GF-D8 (cell line): Measurements from ENCODE around the gene NDUFS4.
"Not testable (repeated sequence)": the region's sequence is repeated elsewhere in the genome, so short reads cannot be mapped to it uniquely, and the experiment has no call there.

ENCODE experiments used
- DNase-seq: peaks from one replicate; lab custom pipeline; 2025; lab: John Stamatoyannopoulos, UW

Gene NDUFS4

DNA sequence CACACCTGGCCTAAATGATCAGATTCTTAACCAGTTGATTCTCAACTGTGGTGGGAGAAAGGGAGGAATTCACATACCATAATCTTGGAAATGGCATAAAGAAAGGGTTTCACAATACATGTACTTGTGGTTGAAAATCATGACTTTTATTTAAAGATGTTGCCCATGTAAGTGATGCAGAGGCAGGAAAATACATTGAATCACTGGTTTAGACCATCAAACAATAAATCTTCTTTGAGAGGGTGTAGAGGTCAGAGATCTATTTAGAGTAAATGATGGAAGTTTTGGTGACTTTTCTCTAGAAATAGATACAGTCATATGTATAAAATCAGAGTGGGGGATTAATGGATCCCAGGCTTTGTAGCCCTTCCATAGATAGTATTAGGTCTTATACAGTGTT is 15.4 kb downstream of the NDUFS4 start:
- DNase-seq, result no peak

DNA sequence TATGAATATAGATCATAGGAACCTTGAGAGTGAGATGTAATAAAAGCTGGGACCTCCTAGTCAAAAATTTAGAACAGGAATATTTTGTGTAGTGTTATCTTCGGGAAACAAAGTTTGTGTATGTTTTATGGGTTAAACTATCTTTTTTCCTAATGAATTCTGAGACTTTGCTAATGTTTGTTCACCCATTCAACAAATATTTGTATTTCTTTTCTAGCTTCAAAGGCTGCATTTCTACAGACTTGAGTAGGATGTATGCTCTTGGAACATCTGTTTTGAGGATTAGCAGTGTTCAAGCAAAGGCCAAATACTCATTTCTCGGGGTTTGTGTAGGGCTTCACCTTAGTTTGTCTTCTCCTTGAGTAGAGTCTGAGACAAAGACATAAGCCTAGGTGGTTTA is 16.2 kb downstream of the NDUFS4 start:
- no peak for DNase-seq

DNA sequence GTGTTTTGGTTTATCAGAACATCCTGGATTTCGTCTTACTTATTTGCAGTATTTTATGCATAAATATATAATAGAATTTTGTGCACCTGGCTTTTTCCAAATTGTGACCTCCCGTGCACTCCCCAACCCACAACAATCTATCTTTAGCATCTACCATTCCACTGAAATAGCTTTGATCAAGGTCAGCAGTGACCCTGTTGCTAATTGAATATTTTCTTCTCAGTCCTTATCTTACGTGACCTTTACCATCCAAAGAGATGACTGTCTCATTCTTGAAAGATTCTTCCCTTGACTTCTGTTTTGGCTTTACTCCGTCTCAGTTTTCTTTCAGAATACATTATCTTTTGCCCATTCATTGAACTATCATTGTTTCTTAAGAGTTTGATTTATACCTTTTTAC is 18.4 kb downstream of the NDUFS4 start:
- DNase-seq, result no peak

DNA sequence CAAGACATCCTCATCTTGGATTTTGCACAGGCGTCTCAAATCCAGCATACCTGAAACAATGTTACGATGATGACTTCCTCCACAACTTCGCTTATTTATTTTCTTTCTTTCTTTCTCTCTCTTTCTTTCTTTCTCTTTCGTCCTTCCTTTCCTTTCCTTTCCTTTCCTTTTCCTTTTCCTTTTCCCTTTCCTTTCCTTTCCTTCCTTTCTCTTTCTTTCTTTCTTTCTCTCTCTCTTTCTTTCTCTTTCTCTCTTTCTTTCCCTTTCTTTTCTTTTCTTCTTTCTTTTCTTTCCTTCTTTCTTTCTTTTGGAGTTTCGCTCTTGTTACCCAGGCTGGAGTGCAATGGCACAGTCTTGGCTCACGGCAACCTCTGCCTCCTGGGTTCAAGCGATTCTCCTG is 20.1 kb downstream of the NDUFS4 start:
- no peak for DNase-seq

DNA sequence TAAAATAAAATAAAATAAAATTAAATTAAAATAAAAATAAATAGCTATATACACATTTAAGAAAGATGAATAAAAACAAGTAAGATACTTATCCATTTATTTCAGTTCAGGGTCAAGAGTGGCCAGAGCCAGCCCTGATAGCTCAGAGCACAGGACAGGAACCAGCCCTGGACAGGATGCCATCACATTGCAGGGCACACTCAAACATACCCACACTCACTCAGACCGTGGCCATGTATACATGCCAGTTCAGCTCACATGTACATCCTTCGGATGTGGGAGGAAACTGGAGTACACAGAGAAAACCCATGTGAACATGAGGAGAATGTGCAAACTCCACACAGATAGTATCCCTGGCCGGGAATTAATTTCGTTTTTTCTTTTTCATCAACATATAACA is 21.8 kb downstream of the NDUFS4 start:
- DNase-seq, result no peak

DNA sequence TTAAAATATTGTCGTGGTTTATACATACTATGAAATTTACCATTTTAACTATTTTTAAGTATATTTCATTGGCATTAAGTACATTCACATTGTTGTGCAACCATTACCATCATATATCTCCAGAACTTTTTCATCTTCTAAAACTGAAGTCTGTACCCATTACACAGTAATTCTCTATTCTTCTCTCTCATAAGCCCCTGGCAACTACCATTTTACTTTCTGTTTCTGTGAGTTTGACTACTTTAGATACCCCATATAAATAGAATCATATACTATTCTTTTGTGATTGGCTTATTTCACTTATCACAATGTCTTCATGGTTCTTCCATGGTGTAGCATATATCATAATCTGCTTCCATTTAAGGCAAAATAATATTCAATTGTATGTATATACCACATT is 30.3 kb downstream of the NDUFS4 start:
- DNase-seq, result no peak

DNA sequence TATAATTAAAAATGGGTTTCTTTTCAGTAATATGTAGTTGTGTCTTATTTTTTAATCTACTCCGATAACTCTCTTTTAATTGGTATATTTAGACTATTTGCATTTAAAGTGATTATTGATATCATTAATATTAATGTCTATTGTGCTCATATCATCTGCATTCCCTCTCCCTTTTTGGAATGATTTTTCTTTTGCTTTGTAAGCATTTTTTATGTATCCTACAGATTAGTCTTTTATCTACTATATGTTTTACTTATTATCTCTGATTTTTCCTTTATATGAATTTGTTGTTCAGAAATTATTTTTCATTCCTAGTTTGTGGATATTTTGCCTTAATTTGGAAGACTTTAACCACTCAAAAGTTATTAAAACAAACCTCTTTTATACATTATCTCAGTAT is 34.0 kb downstream of the NDUFS4 start:
- DNase-seq, result no peak

DNA sequence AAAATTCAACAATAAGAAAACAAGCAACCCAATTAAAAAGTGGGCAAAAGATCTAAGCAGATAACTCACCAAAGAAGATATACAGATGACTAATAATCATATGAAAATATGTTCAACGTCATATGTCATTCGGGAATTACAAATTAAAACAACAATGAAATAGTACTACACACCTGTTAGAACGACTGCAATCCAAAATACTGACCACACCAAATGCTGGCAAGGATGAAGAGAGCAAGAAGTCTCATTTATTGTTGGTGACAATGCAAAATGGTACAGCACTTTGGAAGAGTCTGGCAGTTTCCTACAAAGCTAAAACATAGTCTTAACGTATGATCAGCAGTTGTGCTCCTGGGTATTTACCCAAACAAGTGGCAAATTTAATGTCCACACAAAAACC is 37.5 kb downstream of the NDUFS4 start:
- no peak for DNase-seq

DNA sequence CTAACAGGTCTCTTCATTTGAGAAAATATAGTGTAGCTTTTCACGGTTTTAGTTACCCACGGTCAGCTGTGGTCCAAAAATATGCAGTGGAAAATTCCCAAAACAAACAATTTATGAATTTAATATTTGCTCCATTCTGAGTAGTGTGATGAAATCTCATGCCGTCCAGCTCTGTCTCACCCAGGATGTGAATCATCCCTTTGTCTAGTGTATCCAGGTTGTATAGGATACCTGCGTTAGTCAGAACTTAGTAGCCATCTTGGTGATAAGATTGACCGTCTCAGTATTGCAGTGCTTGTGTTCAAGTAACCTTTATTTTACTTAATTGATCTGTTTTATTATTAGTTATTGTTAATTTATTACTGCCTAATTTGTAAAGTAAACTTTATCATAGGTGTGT is 41.1 kb downstream of the NDUFS4 start:
- no peak for DNase-seq

DNA sequence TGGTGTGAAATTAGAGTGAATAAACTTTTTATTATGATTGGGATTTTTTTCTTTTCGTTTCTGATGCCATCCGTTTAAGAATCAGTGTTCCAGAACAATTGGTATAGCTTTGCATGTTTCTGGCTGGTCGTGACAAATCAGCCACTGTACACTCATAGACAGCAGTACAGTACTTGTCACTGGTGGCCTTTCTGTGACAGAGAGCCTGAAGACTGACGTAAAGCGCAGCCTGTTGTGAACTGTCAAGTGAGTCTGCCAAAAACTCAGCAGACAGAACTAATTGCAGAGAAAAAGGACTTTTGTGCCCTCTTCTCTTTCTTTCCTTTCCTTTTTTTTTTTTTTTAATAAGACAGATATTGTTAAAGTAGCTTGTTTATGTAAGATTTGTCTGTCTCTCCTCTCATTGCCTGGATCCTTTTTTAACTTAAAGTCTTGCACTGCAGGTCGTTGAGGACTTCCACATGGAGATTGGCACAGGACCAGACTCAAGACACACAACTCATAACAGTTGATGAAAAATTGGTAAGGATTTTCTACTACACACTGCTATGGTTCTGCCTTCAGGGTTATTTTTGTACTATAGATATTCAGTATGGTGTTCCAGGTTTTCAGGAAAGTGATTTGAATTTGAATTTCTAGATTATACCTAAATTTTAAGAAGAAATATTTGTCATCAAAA is 42.7 kb downstream of the NDUFS4 start:
- DNase-seq, result no peak

DNA sequence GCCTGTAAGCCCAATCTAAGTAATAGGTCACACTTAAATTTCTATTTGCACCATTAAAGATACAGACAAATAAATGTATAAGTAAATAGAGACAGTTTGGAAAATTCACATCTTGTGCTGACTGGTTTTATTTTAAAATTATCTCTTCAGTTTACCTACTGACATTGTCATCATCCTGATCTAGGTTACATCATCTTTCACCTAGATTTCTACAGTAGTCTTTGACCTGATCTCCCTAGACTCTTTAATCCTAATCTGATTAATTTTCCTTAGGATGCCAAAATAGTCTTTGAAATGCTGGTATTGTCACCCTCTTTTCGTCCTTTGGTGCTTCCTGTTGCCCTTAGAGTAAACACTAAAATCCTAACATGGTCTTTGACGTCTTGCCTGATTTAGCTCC is 43.9 kb downstream of the NDUFS4 start:
- no peak for DNase-seq

DNA sequence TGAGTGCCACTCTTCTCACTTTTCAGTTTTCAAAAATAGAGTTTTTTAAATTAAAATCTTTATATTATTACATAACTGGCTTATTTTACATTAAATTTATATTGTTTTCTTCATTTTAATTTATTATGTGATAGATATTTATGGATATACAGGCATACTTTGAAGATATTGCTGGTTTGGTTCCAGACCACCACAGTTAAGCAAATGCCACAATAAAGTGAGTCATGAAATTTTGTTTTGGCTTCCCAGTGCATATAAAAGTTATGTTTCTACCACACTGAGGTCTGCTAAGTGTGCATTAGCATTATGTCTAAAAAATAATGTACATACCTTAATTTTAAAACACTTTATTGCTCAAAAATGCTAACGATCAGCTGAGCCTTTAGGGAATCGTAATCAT is 47.4 kb downstream of the NDUFS4 start:
- DNase-seq, result no peak

DNA sequence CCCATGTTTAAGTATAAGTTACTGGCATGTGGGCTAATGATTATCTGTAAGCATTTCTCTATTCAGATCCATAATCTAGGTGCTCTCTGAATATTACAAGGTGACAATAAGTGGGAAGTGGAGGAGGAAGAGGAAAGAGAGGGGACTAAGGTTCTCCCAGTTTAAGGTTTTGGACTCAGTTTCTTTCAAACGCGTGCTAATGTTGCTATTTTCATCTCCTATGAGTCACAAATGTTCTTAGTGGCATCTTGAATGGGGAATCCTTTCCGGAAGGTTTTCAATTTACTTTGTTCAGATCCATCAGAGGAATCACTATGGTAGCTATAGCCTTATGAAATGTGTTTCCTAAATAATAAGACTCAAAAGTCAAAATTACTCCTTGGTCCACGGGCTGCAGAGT is 48.5 kb downstream of the NDUFS4 start:
- DNase-seq, result not testable (repeated sequence)

DNA sequence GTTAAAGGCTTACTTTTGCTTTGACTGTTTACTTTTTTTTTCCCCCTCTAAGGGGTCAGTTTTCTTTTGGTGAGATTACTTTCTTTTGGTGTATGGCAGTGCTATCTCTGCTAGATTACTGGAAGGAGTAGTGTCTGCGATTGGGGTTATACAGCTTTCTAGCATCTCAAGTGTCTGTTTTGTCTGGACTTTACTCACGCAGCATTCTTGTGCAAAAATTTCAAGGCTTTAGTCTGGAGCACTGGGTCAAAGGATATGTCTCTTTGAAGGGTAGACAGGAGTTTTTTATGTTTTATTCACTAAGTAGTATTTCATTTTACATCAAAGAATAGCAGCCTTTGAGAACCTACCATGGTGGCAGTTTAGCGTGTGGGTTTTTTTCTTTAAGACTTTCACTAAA is 52.6 kb downstream of the NDUFS4 start:
- DNase-seq, result no peak

DNA sequence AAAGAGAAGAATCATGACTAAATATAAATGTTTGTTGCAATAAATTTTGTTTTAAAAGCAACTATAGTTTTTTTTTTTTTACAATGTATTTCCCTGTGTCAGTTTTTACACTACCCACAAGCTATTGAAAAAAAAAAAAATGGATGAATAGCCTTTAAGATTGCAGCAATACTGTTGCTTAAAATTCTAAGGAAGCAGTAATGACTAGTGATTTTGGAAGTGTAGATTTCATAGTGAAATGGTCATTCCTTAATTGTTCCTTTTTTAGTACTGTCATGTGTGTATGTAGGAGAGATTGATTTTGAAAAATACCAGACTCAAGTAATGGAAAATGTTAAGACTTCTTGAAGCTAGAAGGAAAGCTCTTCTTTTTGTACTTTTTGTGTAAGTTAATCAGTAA is 53.1 kb downstream of the NDUFS4 start:
- no peak for DNase-seq

DNA sequence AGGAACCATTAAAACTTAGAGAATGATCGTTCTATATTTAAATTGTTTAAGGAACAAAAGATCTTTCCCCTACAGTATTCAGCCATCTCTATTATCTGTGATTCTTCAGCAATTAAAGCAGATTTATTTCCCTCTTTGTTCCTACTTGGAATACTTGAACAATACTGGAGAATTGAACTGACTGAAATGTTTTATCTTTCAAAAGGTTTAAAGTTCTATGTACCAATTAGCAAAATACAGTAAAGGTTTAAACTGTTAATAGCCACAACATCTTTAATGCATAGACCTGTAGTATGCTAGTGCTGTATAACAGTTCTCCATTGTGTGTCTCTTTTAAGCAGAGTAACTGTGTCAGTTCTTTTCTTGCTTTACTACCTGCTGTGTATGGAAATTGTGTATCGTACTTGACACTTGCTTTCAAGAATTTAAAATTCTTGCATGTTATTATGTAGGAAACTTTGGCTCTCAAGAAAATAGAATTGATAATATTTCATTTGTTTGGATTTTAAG is 54.0 kb downstream of the NDUFS4 start:
- DNase-seq, result no peak

DNA sequence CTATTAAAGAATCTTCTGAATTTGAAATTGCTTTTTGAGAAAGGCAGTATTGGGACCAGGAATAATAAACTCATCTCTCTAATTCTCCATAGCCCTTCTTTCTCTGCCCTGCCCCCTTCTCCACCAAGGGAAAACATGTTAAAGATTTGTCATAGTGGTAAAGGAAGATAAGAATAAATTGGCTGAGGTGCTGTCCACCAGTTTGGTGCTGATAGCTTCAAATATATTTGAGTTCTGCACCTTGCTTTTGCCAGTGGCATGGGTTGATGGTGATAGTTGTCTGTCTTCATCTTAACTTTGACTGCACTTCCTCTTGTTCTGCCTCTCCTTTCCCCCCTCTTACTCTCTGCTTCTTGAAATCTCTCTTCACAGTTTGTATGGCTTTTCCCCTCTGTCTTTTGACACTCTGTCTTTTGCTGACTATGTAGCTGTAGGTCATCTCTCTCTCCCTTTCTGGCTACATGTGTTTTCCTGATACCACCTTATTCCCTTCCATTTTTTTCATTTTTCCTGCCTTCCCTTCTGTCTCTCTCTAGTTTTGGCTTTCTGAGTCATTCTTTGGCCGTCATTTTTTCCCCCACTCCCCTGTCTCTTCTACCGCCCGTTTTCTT is 56.6 kb downstream of the NDUFS4 start:
- no peak for DNase-seq

DNA sequence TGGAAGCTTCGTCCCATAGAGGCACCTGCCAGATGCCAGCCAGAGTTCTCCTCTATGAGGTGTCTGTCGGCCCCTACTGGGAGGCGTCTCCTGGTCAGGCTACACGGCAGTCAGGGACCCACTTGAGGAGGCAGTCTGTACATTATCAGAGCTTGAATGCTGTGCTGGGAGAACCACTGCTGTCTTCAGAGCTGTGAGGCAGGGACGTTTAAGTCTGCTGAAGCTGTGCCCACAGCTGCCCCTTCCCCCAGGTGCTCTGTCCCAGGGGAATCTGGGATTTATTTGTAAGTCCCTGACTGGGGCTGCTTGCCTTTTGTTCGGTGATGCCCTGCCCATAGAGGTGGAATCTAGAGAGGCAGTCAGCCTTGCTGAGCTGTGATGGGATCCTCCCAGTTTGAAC is 70.8 kb downstream of the NDUFS4 start:
- DNase-seq, result no peak

DNA sequence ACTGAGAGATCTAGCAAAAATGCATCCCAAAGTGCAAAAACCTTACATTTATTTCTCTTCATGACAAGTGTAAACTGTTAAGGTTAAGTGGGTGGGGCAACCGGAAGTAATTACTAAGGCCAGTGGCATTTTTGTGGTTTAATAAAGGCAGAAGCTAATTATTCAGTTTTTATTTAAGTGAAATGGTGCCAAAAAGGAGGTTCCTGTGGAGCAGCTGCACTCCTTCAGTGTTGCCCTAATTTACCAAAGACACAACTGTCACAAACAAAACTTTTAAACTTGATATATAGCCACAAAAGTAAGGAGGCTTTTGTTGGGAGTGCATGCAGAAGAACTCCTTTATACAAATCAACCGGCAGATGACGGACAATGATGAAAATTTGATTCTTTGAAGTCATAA is 81.6 kb downstream of the NDUFS4 start:
- no peak for DNase-seq

DNA sequence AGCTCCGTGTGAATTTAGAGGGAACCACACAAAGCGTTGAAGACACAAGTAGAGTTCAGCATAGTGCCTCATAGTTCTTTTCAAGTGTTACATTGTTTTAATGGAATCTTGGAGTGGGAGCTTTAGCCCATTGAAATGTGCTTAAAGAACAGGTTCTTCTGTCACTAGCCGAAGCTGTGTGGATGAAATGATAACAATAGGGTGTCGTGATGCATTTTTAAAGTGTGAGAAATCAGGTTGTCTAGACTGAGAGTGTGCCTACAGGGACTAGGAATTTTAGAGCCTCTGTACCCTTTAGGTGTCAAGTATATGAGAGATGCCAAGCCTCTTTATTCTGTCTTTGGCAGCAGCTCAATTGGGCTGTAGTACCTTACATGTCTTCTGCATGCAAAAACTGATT is 83.0 kb downstream of the NDUFS4 start:
- DNase-seq, result no peak

DNA sequence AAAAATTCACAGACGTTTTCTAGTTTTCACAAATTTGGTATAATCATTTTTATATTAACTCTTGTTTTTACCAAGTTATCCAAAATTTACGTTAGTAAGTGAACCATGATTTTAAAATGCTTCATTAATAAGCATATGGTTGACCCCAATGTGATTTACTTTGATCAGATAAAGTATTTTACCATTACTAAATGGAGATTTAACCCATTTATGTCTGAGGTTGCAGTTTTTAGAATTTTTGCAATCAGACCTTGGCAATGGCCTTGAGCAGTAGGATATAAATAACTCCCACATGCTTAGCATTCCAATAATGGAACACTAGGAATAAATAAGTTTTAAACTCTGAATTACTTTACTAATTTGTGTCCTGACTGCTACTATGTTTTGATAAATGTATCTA is 84.6 kb downstream of the NDUFS4 start:
- no peak for DNase-seq

DNA sequence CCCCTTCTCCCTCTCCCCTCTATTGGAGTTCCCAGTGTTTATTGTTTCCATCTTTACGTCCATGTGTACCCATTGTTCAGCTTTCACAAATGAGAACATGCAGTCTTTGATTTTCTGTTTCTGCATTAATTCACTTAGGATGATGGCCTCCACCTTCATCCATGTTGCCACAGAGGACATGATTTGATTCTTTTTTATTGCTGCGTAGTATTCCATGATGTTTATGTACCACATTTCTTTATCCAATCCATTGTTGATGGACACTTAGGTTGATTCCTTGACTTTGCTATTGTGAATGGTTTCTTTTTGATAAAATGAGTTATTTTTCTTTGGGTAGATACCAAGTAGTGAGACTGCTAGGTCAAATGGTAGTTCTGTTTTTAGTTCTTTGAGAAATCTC is 88.9 kb downstream of the NDUFS4 start:
- no peak for DNase-seq

DNA sequence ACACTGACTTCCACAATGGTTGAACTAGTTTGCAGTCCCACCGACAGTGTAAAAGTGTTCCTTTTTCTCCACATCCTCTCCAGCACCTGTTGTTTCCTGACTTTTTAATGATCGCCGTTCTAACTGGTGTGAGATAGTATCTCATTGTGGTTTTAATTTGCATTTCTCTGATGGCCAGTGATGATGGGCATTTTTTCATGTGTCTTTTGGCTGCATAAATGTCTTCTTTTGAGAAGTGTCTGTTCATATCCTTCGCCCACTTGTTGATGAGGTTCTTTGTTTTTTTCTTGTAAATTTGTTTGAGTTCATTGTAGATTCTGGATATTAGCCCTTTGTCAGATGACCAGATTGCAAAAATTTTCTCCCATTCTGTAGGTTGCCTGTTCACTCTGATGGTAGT is 100.1 kb downstream of the NDUFS4 start:
- DNase-seq, result not testable (repeated sequence)

DNA sequence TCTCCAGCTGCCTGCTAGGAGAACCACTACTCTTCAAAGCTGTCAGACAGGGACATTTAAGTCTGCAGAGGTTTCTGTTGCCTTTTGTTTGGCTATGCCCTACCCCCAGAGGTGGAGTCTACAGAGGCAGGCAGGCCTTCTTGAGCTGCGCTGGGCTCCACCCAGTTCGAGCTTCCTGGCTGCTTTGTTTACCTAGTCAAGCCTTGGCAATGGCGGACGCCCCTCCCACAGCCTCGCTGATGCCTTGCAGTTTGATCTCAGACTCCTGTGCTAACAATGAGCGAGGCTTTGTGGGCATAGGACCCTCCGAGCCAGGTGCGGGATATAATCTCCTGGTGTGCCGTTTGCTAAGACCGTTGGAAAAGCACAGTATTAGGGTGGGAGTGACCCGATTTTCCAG is 104.9 kb downstream of the NDUFS4 start:
- not testable (repeated sequence) for DNase-seq
